ENCODE measurements around the gene C17orf58.
"Not testable (repeated sequence)": the region's sequence is repeated elsewhere in the genome, so short reads cannot be mapped to it uniquely, and the experiment has no call there.

DNA sequence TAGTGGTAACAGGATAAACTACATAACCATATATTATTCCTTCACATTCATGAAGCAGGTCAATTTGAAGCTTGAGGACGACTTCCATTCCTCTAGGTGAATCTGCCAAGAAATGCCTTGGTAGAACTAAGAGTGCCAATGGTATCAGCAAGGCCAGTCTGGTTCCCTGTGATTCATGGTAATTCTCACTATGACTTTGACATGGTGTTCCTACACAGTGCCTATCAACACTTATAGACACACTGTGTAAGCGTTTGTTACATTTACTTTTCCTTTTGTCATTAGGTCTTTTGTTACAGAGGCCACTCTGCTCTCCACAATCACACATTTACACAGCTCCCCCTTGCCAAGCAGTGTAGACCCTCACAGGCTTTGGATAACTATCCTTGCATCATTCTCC is 34.1 kb downstream of the C17orf58 start:
- not testable (repeated sequence) for TF ChIP-seq ARID1B (IDR thresholded peaks at IDR 0.05); PML (IDR thresholded peaks at IDR 0.05; ENCODE audit: low read length); HMG20B (CRISPR knock-in tag; IDR thresholded peaks at IDR 0.05); ZNF12 (CRISPR knock-in tag; IDR thresholded peaks at IDR 0.05); CBX3 (IDR thresholded peaks at IDR 0.05; ENCODE audit: borderline replicate concordance in 1 of 2, low read length in 2 of 2); ZNF232 (CRISPR knock-in tag; IDR thresholded peaks at IDR 0.05); GATAD2B (IDR thresholded peaks at IDR 0.05; ENCODE audit: borderline replicate concordance); HCFC1 (IDR thresholded peaks at IDR 0.05; ENCODE audit: low read depth, low read length); PHF8 (IDR thresholded peaks at IDR 0.05; ENCODE audit: borderline replicate concordance, low read length); BHLHE40 (IDR thresholded peaks at IDR 0.05; ENCODE audit: low read length)
- TF ChIP-seq, protein P1, sequence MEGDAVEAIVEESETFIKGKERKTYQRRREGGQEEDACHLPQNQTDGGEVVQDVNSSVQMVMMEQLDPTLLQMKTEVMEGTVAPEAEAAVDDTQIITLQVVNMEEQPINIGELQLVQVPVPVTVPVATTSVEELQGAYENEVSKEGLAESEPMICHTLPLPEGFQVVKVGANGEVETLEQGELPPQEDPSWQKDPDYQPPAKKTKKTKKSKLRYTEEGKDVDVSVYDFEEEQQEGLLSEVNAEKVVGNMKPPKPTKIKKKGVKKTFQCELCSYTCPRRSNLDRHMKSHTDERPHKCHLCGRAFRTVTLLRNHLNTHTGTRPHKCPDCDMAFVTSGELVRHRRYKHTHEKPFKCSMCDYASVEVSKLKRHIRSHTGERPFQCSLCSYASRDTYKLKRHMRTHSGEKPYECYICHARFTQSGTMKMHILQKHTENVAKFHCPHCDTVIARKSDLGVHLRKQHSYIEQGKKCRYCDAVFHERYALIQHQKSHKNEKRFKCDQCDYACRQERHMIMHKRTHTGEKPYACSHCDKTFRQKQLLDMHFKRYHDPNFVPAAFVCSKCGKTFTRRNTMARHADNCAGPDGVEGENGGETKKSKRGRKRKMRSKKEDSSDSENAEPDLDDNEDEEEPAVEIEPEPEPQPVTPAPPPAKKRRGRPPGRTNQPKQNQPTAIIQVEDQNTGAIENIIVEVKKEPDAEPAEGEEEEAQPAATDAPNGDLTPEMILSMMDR (IDR thresholded peaks at IDR 0.05 in 2 of 3, conservative IDR thresholded peaks at IDR 0.05 in 1 of 3; ENCODE audit: insufficient read depth in 2 of 3, low read depth in 1 of 3, low read length in 3 of 3): not testable (repeated sequence)
- TF ChIP-seq, protein P2, sequence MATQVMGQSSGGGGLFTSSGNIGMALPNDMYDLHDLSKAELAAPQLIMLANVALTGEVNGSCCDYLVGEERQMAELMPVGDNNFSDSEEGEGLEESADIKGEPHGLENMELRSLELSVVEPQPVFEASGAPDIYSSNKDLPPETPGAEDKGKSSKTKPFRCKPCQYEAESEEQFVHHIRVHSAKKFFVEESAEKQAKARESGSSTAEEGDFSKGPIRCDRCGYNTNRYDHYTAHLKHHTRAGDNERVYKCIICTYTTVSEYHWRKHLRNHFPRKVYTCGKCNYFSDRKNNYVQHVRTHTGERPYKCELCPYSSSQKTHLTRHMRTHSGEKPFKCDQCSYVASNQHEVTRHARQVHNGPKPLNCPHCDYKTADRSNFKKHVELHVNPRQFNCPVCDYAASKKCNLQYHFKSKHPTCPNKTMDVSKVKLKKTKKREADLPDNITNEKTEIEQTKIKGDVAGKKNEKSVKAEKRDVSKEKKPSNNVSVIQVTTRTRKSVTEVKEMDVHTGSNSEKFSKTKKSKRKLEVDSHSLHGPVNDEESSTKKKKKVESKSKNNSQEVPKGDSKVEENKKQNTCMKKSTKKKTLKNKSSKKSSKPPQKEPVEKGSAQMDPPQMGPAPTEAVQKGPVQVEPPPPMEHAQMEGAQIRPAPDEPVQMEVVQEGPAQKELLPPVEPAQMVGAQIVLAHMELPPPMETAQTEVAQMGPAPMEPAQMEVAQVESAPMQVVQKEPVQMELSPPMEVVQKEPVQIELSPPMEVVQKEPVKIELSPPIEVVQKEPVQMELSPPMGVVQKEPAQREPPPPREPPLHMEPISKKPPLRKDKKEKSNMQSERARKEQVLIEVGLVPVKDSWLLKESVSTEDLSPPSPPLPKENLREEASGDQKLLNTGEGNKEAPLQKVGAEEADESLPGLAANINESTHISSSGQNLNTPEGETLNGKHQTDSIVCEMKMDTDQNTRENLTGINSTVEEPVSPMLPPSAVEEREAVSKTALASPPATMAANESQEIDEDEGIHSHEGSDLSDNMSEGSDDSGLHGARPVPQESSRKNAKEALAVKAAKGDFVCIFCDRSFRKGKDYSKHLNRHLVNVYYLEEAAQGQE (IDR thresholded peaks at IDR 0.05; ENCODE audit: borderline replicate concordance): not testable (repeated sequence)
- TF ChIP-seq, protein P2 (CRISPR knock-in tag; IDR thresholded peaks at IDR 0.05; ENCODE audit: low read depth): not testable (repeated sequence)
